Gastrocnemius medialis (tissue), 4 donors: ENCODE data around the gene CSGALNACT2. TPM values are rescaled to one million over a fixed set of nuclear protein-coding genes. Genes with fewer than 3 reads are reported as not detected.

Experiments used
- ATAC-seq, 2 donors: fragments of 150-250 bp; one replicate each; pipeline ENCODE4 v1.9.1; 2016
- DNase-seq, 2 donors: peaks; one replicate each; pipeline ENCODE4 v3.0.0-alpha.2; 2019
- H3K27ac ChIP-seq, 4 donors: fragments of 200-600 bp; sonication (generic); 1 replicate in 1 of 4; 2 replicates in 3 of 4; pipeline ENCODE4 v1.5.1; 2016 to 2018; ENCODE audit warnings: mild to moderate bottlenecking in 2 of 4, moderate library complexity in 1 of 4
- H3K27me3 ChIP-seq, 3 donors: fragments of 200-600 bp; sonication (generic) in 2 of 3; 1 replicate in 1 of 3; 2 replicates in 2 of 3; pipeline versions ENCODE4 v1.5.1 to v1.6.0; 2016 to 2019; ENCODE audit warnings: mild to moderate bottlenecking in 1 of 3, moderate library complexity in 1 of 3
- H3K36me3 ChIP-seq, 2 donors: fragments of 200-600 bp; sonication (generic) in 1 of 2; one replicate each; pipeline ENCODE4 v1.5.1; 2017 to 2018
- H3K4me1 ChIP-seq, 2 donors: fragments of 200-600 bp; sonication (generic) in 1 of 2; one replicate each; pipeline ENCODE4 v1.5.1; 2016 to 2017; ENCODE audit warnings: mild to moderate bottlenecking in 2 of 2
- H3K4me3 ChIP-seq, 4 donors: fragments of 200-600 bp; sonication (generic) in 3 of 4; 1 replicate in 1 of 4; 2 replicates in 3 of 4; pipeline ENCODE4 v1.5.1; 2016 to 2019; ENCODE audit warnings: mild to moderate bottlenecking in 2 of 4
- H3K9me3 ChIP-seq, 3 donors: fragments of 200-600 bp; sonication (generic) in 2 of 3; 1 replicate in 1 of 3; 2 replicates in 2 of 3; pipeline ENCODE4 v1.5.1; 2016 to 2019
- POLR2A ChIP-seq, 2 donors: fragments of 450-650 bp; IDR thresholded peaks; one replicate each; pipeline ENCODE4 v1.6.1; 2017; ENCODE audit warnings: antibody characterized with exemption in 2 of 2, mild to moderate bottlenecking in 2 of 2, moderate library complexity in 2 of 2
- in situ Hi-C, 4 donors: fragments of 200-750 bp; cut with MboI; loops; one replicate each; pipeline versions ENCODE4 v1.15.0 to v1.8.0; 2017; ENCODE audit warnings: low sequenced_read_pairs in 4 of 4
- intact Hi-C: fragments of 100-400 bp; cut with DNase I; formaldehyde crosslinking; loops from one replicate; pipeline ENCODE4 v1.15.1; 2023; ENCODE audit warnings: low total_unique reads
- total RNA-seq, 4 donors: library from RNA; depleted of rRNA; stranded (reverse); fragments of >200 nt; gene quantifications; one replicate each; pipeline versions ENCODE4 v1.1.0 to v1.2.3, GENCODE V29; 2016
- TF ChIP-seq, protein P1 (sequence below), 5 experiments: fragments of 450-650 bp in 3 of 5; fragments of 200-600 bp in 2 of 5; sonication (generic) in 2 of 5; IDR thresholded peaks in 4 of 5; conservative IDR thresholded peaks in 1 of 5; 1 replicate in 4 of 5; 2 replicates in 1 of 5; pipeline ENCODE4 v1.5.1; 2016 to 2019; ENCODE audit warnings: antibody characterized with exemption in 5 of 5, mild to moderate bottlenecking in 3 of 5, moderate library complexity in 3 of 5

CSGALNACT2 gene
- total RNA-seq, 4 donors from 2014 or later = 12.3 to 17.3 (median 14.1) TPM

DNA sequence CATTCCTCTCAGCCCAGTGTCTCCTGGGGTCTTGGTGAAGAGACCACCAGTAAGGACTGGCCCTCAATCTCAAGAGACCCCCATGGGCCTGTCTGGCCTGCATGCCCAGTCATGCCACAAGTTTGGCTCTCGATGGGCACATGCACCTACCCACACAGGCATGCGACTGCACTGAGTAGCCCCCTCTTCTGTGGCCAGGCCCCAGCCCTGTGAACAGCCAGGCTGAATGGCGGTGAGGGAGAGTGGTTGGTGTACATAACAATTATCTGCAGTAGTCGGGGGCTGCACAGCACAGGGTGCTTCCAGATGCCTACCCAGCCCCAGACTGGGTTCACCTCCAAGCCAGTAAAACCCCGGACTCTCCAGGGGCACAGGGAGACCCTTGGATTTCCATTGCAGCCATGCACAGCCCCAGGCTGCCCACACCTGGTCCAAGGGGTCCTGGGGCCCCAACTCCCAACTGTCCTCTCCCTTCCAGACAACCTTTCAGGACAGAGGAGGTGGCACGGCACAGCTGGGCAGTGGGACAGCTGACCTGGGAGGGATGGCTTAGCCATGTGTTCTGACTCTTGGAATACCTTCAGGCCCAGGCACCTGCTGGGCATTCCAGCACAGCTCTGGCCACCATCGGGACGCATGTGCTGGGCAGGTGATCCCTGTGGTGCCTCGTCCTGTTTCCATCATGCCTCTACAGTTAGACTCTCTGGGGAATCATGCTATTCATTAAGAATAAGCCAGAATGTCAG lies 21.0 kb upstream of the CSGALNACT2 start:
- no peak overlapping the region for H3K27ac ChIP-seq
- H3K4me1 ChIP-seq = no peaks in the 10 kb centered on the region
- H3K36me3 ChIP-seq = no peaks in the 10 kb centered on the region
- TF ChIP-seq POLR2A (IDR thresholded peaks at IDR 0.05) = no peak
- TF ChIP-seq, protein P1, sequence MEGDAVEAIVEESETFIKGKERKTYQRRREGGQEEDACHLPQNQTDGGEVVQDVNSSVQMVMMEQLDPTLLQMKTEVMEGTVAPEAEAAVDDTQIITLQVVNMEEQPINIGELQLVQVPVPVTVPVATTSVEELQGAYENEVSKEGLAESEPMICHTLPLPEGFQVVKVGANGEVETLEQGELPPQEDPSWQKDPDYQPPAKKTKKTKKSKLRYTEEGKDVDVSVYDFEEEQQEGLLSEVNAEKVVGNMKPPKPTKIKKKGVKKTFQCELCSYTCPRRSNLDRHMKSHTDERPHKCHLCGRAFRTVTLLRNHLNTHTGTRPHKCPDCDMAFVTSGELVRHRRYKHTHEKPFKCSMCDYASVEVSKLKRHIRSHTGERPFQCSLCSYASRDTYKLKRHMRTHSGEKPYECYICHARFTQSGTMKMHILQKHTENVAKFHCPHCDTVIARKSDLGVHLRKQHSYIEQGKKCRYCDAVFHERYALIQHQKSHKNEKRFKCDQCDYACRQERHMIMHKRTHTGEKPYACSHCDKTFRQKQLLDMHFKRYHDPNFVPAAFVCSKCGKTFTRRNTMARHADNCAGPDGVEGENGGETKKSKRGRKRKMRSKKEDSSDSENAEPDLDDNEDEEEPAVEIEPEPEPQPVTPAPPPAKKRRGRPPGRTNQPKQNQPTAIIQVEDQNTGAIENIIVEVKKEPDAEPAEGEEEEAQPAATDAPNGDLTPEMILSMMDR (IDR thresholded peaks at IDR 0.05 in 4 of 5, conservative IDR thresholded peaks at IDR 0.05 in 1 of 5) = no peak
- no peak for DNase-seq
- no peaks in the 10 kb centered on the region for H3K27me3 ChIP-seq
- no peak for ATAC-seq
- no peaks in the 10 kb centered on the region for H3K9me3 ChIP-seq
- intact Hi-C loops (no loop called here), in situ Hi-C loops (loop anchor here in 1 of 4 donors (25.0 kb wide), 2 partner anchors 255 to 355 kb away; no protein-coding TSS in a partner anchor)
- H3K4me3 ChIP-seq = no peak overlapping the region

DNA sequence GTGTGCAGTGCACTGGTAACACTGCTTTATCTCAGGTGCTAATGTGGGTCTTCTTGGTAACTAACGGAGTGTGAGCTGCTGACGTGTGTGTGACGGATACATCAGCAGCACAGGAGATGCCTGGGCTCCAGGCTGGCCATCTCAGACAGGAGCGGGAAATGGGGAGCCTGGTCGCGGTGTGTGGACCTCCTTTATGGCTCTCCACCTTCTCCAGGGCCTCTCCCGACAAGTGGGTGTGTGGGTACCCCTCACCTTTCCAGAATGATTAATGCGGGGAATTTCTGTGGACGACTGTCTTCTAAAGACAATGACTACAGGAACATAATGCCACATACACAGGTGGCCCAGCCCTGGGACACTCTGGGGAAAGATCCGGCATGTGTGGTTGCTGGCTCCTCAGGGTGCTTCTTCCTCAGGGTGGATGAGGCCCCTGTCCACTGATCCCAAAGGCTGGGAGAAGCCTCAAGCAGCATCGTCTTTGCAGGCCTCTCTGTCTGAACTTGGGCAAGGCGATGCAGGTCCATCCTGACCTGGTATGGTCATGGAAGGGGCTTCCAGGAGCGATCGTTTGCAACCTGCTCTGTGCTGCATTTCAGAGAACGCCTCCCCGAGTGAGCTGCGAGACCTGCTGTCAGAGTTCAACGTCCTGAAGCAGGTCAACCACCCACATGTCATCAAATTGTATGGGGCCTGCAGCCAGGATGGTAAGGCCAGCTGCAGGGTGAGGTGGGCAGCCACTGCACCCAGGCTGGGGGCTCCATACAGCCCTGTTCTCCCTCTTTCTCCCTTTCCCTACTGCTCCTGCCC lies 20.3 kb upstream of the CSGALNACT2 start:
- in situ Hi-C loops (loop anchor here in 1 of 4 donors (25.0 kb wide), 2 partner anchors 256 to 356 kb away; no protein-coding TSS in a partner anchor), intact Hi-C loops (no loop called here)
- no peaks in the 10 kb centered on the region for H3K4me1 ChIP-seq
- H3K9me3 ChIP-seq = no peaks in the 10 kb centered on the region
- no peaks in the 10 kb centered on the region for H3K36me3 ChIP-seq
- no peak overlapping the region for H3K4me3 ChIP-seq
- TF ChIP-seq, protein P1 (IDR thresholded peaks at IDR 0.05 in 4 of 5, conservative IDR thresholded peaks at IDR 0.05 in 1 of 5) = no peak
- no peak for TF ChIP-seq POLR2A (IDR thresholded peaks at IDR 0.05)
- H3K27ac ChIP-seq = no peak overlapping the region
- no peak for ATAC-seq
- DNase-seq = no peak
- H3K27me3 ChIP-seq = no peaks in the 10 kb centered on the region

DNA sequence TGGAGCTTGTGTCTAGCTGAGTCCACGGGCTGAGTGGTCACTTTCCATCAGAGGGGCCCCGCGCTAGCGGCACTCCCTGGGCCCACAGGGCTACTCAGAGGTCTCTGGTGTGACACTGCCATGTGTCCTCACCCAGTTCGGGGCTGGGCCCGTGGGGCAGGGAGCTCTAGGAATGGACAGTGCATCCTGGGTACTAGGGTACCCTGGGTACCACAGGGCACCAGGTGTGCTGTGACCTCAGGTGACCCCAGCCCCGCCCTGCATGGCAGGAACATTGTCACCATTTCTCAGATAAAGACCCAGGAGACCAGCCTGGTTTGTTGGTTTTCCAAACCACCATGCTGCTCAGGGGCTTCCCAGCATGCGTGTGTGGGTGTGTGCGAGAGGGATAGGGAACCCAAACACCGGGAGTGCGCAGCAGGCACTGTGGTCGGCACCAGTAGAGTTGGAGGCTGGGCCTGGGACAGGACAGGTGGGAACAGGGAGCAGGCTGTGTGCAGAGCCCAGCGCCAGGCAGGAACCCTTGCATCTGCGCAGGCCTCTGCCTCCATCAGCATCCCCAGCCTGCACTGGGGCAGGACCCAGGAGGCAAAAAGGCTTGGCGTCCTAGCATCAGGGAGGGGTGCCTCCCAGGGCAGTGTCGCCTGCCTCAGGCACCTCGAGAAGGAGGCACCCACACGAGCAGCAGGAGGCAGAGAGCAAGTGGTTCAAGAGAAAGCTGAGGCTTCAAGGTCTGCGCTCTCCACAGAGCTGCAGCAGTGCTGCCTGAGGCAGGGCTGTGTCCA lies 19.4 kb upstream of the CSGALNACT2 start:
- Histone ChIP-seq H3K4me3 (no peak overlapping the region), H3K27ac (no peak overlapping the region), H3K4me1 (no peaks in the 10 kb centered on the region), H3K27me3 (no peaks in the 10 kb centered on the region), H3K9me3 (no peaks in the 10 kb centered on the region), H3K36me3 (no peaks in the 10 kb centered on the region)
- ATAC-seq (no peak), DNase-seq (no peak)
- intact Hi-C loops = no loop called here
- TF ChIP-seq POLR2A (IDR thresholded peaks at IDR 0.05) = no peak
- TF ChIP-seq, protein P1 (IDR thresholded peaks at IDR 0.05 in 4 of 5, conservative IDR thresholded peaks at IDR 0.05 in 1 of 5) = no peak
- in situ Hi-C loops = loop anchor here in 1 of 4 donors (25.0 kb wide), 2 partner anchors 257 to 357 kb away; no protein-coding TSS in a partner anchor

DNA sequence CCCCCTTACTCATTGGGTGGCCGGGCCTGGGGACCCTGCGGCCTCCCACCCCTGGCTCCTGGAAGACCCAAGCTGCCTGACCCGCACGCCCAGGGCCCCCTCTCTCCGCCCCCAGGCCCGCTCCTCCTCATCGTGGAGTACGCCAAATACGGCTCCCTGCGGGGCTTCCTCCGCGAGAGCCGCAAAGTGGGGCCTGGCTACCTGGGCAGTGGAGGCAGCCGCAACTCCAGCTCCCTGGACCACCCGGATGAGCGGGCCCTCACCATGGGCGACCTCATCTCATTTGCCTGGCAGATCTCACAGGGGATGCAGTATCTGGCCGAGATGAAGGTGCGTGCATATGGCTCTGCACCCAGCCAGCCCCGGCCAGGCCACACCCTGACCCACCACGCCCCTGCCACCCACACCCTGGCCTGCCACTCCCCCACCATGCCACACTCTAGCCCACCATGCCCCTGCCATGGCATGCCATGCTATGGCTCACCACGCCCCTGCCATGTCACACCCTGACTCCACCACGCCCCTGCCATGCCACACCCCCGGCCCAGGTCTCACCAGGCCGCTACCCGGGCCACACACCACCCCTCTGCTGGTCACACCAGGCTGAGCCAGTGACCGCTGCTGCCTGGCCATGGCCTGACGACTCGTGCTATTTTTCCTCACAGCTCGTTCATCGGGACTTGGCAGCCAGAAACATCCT lies 18.7 kb upstream of the CSGALNACT2 start:
- intact Hi-C loops = no loop called here
- no peaks in the 10 kb centered on the region for H3K36me3 ChIP-seq
- no peaks in the 10 kb centered on the region for H3K27me3 ChIP-seq
- DNase-seq (no peak), ATAC-seq (no peak)
- H3K4me3 ChIP-seq = no peak overlapping the region
- in situ Hi-C loops = loop anchor here in 1 of 4 donors (25.0 kb wide), 2 partner anchors 257 to 357 kb away; no protein-coding TSS in a partner anchor
- no peaks in the 10 kb centered on the region for H3K9me3 ChIP-seq
- no peaks in the 10 kb centered on the region for H3K4me1 ChIP-seq
- TF ChIP-seq, protein P1 (IDR thresholded peaks at IDR 0.05 in 4 of 5, conservative IDR thresholded peaks at IDR 0.05 in 1 of 5) = no peak
- no peak for TF ChIP-seq POLR2A (IDR thresholded peaks at IDR 0.05)
- no peak overlapping the region for H3K27ac ChIP-seq
